Stimulated activated naive CD4-positive, alpha-beta T cell treated with Interleukin-2 at 50 U/mL for 16 hours (primary cell): Measurements from ENCODE around the gene LRTM2.

Experiments used
- DNase-seq: peaks from one replicate; lab custom pipeline; 2025; lab: John Stamatoyannopoulos, UW

The LRTM2 gene

DNA sequence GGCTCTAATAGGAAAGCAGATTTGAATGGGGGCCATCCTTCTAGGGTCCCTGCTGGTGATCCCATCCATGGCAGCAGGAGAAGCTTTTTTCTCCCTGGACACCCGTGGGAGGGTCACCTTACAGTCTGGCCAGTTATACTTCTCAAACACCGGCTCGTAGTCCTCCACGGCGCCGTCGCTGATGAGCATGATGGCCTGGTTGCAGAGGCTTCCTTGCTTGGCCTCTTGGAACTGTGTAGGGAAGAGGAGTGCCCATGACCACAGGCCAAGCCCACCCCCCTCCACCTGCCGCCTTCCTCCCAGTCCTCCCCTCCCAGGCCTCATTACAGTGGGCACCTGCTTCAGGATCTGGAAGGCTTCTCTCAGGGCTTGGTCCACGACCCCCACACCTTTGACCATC lies 64.3 kb downstream of the LRTM2 start:
- DNase-seq: no peak

DNA sequence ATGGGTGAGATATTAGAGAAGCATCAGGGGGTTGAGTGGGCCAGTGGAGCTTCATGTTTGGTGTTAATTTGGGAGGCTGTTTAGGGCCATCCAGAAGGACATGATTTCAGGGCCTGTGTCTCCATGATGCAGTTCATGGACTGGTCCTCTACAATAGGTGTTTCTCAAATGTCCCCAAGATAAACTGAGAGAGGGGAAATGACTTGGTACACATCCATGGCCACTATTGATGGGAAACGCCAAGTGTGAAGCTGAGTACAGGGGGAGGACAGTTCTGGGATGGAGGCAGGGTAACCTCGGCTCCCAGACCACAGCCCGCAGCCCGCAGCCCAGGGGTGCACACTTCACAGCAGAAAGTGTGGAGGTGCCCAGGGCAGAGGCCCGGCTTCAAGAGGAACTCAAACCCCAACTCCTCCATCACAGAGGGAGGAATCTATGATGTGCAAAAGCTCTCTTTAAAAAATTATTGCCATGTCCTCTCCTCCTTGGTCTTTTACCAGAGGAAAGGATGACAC lies 64.8 kb downstream of the LRTM2 start:
- DNase-seq: no peak

DNA sequence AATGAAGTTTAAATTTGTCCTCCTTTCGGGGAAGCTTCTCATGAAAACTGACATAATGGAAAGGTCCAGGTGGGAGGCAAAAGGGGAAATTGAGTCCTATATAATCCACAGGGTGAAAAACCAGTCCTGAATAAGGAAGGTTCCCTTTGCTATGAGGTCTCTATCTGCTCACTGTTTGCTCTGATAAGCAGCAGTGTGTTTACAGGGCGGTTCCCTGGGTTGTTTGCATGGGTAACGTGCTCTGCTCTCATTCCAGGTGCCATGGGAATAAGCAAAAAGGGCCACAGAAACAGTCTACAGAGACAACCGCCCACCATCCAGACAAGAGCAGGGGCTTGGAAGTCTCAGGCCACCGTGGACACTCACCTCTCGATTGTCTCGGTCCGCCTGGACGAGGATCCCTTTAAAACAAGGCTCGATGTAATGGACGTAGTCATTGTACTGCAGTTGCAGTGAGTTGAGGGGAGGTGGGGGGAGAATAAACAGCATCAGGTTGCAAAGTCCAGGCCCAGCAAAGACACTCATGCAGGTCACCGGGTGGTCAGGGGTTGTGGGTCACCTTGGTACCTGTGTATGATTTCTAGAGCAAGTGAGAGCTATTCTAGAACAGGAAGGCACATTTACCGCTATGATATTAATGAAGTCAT lies 65.4 kb downstream of the LRTM2 start:
- DNase-seq: no peak
